NCI-H1105 treated with DMSO at 0.1 percent for 48 hours (cell line): ENCODE measurements around the gene MOCS1.

Source experiments
- DNase-seq: peaks from one replicate; lab custom pipeline; 2025; lab: John Stamatoyannopoulos, UW

The MOCS1 gene

DNA sequence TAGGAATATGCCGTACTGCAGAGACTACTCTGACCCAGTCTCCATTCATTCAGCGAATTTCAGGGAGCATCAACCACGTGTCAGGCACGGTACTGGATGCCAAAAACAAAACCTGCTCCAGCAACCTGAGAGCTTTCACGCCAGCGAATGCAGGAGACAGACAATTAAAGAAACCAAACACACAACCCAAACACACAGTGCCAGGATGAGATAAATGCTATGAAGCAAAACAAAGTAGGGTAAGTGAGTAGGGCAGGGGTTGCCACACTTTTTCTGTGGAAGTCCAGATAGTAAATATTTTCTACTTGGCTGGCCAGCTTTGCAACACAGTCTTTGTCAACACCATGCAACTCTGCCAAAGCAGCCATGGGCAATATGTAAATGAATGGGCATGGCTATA lies 10.0 kb downstream of the MOCS1 start:
- DNase-seq, result no peak

DNA sequence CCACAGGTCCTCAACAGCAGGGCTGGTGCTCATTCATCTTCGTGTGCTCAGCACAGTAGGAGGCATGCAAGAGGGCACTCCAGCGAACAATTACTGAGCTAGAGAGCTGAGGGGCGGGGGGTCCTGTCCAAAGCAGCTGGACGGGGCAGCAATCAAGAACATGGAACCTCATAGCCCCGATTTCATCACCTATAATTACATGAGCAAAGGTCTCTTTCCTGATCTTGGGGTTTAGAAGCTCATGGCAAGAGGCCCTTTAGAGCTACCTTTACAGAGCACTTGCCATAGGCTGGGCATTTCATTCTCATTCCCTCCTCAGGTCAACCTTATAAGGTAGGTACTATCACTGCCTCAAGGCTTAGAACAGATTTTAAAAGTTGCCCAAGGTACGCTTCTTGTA lies 10.4 kb downstream of the MOCS1 start:
- DNase-seq, result no peak

DNA sequence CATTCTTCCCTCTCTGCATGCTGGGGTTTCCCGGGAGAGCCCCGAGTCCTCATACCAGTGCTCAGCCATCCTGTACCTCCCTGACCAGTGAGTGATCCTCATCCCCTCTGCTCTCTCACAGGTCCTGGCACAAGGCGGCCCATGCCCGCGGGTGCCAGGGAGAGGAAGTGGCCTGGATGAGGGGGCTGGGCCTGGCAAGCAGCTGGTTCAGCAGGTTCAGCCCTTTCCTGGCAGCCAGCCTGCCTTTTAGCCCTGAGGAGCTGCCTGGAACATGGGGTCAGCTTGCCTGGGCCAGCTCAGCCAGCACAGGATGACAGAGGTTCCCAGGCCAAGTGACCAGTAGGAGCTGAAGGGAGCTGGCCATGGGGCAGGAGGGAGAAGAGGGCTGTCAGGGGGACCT lies 10.9 kb downstream of the MOCS1 start:
- DNase-seq, result no peak

- DNase-seq, result no peak
Observed at GRCh38 chr6:39922821-39923220, 11.4 kb downstream of the MOCS1 start.

- DNase-seq, result no peak
Observed at GRCh38 chr6:39920157-39920556, 14.1 kb downstream of the MOCS1 start.

GRCh38 chr6:39918831-39919230 lies 15.4 kb downstream of the MOCS1 start:
- no peak for DNase-seq

- no peak for DNase-seq
Observed at GRCh38 chr6:39917981-39918380, 16.3 kb downstream of the MOCS1 start.

DNA sequence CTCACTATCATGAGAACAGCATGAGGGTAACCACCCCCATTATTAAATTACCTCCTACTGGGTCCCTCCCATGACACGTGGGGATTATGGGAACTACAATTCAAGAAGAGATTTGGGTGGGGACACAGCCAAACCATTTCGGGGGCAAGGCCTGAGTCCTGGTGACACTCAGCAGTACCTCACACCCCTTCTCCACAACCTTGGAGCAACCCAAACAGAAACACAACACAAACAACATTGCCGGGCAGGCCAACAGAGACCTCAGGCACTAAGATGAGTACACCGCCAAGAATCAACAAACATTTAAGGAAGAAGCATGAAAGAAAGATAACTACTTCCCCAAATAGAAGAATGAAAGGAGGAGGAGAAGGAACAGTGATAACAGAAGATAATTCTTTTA lies 16.9 kb downstream of the MOCS1 start:
- no peak for DNase-seq

DNA sequence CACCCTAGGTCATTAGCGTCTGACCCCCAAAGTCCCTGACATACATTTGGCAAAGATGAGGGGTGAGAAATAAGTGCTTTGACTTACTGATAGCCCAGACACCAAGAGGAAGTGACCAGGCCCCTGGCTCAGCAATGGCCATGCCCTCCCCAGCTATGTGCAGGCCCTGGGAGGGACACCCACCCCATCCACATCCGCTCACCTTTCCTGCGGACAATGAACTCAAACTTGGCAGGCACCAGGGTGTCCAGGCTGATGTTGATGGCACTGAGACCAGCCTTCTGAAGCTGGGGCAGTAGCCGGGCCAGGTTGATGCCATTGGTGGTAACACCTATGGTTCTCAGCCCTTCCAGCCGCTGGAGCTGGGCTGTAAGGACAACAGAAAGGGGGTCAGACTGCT lies 18.4 kb downstream of the MOCS1 start:
- no peak for DNase-seq

DNA sequence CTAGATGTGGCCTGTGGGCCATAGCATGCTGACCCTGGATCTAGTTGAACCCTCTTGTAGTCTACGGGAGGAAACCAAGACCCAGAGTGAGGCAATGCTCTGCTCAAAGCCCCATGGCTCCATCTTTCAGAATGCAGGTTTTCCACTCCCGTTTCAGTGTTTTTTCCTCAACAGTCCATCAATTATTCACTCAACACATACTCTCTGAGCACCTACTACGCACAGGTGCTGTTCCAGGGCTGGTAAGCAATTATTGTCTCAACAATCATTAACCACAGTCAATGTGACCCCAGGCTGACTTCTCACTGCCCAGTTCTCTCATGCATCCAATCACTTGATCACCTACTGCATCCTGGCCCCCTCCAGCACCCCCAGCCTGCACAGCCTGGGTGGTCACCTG lies 20.0 kb downstream of the MOCS1 start:
- no peak for DNase-seq

DNA sequence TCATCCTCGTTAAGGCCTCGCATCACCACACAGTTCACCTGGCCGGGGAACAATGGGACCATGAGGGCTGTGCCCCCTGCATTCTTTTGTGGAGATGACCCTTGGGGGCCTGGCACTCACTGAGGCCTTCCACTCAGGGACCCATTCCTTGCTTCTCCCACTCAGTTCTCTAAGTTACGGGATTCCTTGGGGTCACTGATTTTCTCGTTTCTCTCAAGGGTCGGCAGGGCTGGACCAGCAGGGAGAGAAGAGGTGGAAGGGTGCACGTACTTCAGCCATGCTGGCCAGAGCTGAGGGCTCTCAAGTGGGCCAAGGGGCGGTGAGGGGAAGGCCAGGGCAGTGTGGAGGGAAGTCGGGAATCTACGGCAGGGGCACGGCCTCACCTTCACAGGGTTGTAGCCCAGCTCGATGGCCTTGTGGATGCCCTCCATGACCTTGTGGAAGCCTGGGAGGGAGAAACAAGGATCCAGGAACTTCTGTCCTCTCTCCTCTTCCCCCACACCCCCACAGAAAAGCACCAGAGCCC lies 20.8 kb downstream of the MOCS1 start:
- DNase-seq, result no peak

GRCh38 chr6:39912446-39912845 lies 21.8 kb downstream of the MOCS1 start:
- no peak for DNase-seq

DNA sequence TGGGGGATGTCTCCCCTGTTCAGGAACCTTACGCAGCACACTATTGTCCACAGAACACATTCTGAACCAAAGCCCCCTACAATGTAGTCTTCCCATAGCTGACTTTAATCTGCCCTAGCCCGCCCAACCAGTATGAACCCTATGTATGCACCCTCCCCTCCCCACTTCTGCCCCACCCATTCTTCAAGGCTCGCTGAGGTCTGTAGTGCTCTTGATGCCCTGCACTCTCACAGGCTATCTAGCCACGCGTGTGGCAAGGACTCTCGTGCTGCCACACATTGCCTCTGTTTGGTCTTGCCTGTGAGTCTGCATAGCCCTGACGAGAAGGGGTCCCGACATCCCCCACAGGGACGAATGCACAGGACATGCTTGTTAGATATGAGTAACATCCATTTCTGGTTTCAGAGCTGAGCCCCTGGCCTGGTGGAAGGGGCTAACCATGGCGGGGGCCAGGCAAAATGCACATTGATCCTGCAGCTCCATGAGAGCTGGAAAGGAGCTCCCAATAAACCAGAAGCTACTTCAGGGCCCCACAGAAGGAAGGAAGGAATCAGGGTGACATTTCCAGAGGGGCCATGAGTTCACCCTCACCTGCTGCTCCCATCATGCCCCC lies 22.6 kb downstream of the MOCS1 start:
- DNase-seq, result no peak

- DNase-seq, result no peak
Observed at GRCh38 chr6:39910744-39911143, 23.5 kb downstream of the MOCS1 start.

DNA sequence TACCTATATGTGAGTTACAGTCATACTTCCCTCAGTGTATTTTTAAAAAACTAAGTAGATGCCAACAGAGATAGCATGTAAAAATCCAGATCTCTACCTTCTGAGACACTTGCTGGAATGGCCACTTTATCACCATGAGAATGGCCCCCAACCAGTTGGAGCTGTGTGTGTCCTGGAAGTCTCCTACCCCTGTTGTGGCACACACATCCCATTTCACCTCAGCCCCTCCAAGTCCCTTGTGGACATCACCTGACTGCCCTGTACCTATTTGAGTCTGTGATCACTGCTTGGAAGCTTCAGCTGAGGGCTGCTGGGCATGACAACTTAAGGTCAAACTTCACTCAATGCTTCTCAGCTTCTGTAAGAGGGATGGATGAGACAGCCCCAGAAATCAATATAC lies 24.1 kb downstream of the MOCS1 start:
- no peak for DNase-seq

GRCh38 chr6:39909701-39910100 lies 24.6 kb downstream of the MOCS1 start:
- no peak for DNase-seq

- DNase-seq, result no peak
Observed at GRCh38 chr6:39908838-39909583, 25.3 kb downstream of the MOCS1 start.

DNA sequence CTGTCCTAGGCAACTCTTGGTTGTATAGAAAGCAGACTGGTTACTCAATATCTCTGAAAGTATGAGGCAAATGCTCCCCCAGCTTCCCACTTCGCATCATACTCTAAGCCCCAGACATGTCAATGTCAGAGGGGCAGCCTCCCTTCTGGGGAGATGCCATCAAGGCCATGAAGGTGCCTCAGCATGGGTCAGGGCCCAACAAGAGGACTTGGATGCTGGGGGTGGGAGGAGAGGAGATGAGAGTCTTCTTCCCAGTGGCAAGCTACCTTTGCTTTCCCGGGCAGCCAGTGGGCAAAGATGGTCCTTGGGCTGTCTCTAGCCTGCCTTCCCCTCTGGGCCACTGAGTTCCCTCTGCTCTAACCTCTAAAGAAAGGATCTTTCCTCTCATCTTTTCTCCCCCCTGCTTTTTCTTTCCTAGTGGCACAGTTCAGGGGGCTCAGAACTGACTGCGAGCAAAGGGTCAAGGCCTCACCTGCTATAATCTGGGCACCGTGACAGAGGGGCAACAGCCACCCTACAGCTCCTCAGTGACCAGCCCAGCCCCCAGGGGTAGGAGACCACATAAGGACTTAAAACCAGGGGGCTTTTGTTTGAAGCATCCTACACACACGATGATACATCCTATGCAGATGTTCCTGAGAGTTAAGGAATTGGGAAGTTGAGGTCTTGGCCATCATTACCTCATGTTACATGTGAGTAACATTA lies 26.2 kb downstream of the MOCS1 start:
- no peak for DNase-seq

DNA sequence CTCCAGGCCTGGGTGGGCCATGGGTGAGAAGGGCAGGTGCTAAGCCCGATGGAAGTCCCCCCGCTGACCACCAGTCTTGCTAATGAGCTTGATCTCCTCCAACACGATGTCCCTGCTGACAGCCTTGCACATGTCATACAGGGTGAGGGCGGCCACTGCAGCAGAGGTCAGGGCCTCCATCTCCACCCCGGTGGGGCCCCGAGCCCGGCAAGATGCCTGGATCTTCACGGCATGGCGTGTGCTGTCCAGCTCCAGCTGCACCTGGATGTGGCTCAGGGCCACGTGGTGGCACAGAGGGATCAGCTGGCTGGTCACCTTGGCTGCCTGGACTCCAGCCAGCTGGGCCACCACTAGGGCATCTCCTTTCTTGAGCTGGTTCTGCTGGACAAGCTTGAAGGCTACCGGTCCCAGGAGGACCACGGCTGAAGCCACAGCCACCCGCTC lies 27.9 kb downstream of the MOCS1 start:
- DNase-seq, result no peak

- DNase-seq, result no peak
Observed at GRCh38 chr6:39905640-39905975, 28.7 kb downstream of the MOCS1 start.

- DNase-seq, result no peak
Observed at GRCh38 chr6:39904946-39905639, 29.2 kb downstream of the MOCS1 start.

- DNase-seq, result no peak
Observed at GRCh38 chr6:39903656-39904055, 30.6 kb downstream of the MOCS1 start.
